Measurements from ENCODE around the gene STAB2. TPM values are rescaled to one million over a fixed set of nuclear protein-coding genes. Genes with fewer than 3 reads are reported as not detected.

Gene STAB2
- total and polyA plus RNA-seq, 2 donors (not counting 1 experiment from before 2014, with no cell fraction given) = not detected

GRCh38 chr12:103762473-103762872 lies 175.4 kb downstream of the STAB2 start:
- no peaks in the 10 kb centered on the region for H3K4me1 ChIP-seq (ENCODE audit: control insufficient read depth in 2 of 2, insufficient read depth in 2 of 2, low read length in 2 of 2)
- no peak for ATAC-seq (ENCODE audit: low read depth)
- Mint-ChIP-seq H3K9me3 (ENCODE audit: insufficient read depth) (no peaks in the 10 kb centered on the region), H3K4me1 (no peaks in the 10 kb centered on the region), H3K27me3 (no peaks in the 10 kb centered on the region), H3K4me3 (no peak overlapping the region), H3K27ac (no peak overlapping the region)
- no peak overlapping the region for H3K27ac ChIP-seq (ENCODE audit: low read length in 2 of 2)
- peaks cover 0 to 6% of the 10 kb centered on the region in 2 experiments for H3K36me3 ChIP-seq (replicated peaks in 1 of 2; ENCODE audit: control extremely low read depth in 1 of 2, control insufficient read depth in 1 of 2, extremely low read depth in 1 of 2, insufficient read depth in 2 of 2, low read length in 1 of 2)
- no peak overlapping the region for H2AFZ ChIP-seq (ENCODE audit: insufficient read depth, low read depth, low read length, poor library complexity, severe bottlenecking)
- no peaks in the 10 kb centered on the region for H3K79me2 ChIP-seq (ENCODE audit: control insufficient read depth, insufficient read depth, low read length)
- no peak overlapping the region for H3K9ac ChIP-seq (ENCODE audit: low read length)
- intact Hi-C loops (cut with micrococcal nuclease) = no loop called here
- no peak overlapping the region for H3K4me3 ChIP-seq (ENCODE audit: control extremely low read depth in 1 of 5, extremely low read depth in 1 of 5, insufficient read depth in 1 of 5, low read depth in 2 of 5, low read length in 4 of 5)
- H3K9me3 ChIP-seq (ENCODE audit: control extremely low read depth in 1 of 3, control insufficient read depth in 2 of 3, insufficient read depth in 1 of 3, low read length in 2 of 3) = no peaks in the 10 kb centered on the region
- no peaks in the 10 kb centered on the region for H4K20me1 ChIP-seq (ENCODE audit: control insufficient read depth, insufficient read depth, low read length, poor library complexity, severe bottlenecking)
- no peaks in the 10 kb centered on the region for H3K27me3 ChIP-seq (replicated peaks in 1 of 4; ENCODE audit: control extremely low read depth in 1 of 4, control insufficient read depth in 3 of 4, insufficient read depth in 4 of 4, low read length in 3 of 4)
- TF ChIP-seq EZH2 (IDR thresholded peaks at IDR 0.05; ENCODE audit: borderline replicate concordance, insufficient read depth, low read depth, low read length, poor library complexity, severe bottlenecking) = no peak
- TF ChIP-seq, protein P1, sequence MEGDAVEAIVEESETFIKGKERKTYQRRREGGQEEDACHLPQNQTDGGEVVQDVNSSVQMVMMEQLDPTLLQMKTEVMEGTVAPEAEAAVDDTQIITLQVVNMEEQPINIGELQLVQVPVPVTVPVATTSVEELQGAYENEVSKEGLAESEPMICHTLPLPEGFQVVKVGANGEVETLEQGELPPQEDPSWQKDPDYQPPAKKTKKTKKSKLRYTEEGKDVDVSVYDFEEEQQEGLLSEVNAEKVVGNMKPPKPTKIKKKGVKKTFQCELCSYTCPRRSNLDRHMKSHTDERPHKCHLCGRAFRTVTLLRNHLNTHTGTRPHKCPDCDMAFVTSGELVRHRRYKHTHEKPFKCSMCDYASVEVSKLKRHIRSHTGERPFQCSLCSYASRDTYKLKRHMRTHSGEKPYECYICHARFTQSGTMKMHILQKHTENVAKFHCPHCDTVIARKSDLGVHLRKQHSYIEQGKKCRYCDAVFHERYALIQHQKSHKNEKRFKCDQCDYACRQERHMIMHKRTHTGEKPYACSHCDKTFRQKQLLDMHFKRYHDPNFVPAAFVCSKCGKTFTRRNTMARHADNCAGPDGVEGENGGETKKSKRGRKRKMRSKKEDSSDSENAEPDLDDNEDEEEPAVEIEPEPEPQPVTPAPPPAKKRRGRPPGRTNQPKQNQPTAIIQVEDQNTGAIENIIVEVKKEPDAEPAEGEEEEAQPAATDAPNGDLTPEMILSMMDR (IDR thresholded peaks at IDR 0.05) = no peak
- H3K4me2 ChIP-seq (replicated peaks; ENCODE audit: low read depth, low read length, poor library complexity, severe bottlenecking) = no peak overlapping the region
- WGBS (ENCODE audit: insufficient coverage) = 99% methylated on average over 5 of the region's 5 CpGs
- CTCF ChIA-PET = no interaction called here
- DNase-seq = no peak
- POLR2A ChIA-PET = no interaction called here

DNA sequence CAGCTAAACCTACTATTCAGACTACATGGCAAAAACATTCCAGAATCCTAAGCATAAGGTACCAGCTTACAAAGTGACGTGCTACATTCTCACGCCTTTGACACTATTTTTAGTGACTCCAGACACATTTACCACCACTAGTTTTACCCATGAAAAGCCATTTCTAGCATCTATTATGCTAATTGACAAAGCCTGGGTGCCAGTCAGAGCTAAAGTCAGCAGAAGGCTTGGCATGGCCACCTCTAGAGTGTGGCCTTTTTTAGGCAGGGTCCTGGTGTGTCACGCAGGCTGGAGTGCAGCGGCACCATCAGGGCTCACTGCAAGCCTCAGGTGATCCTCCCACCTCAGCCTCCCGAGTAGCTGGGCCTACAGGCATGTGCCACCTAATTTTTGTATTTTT lies 178.2 kb downstream of the STAB2 start:
- POLR2A ChIA-PET = no interaction called here
- DNase-seq = no peak
- Histone ChIP-seq H3K9me3 (ENCODE audit: control extremely low read depth in 1 of 3, control insufficient read depth in 2 of 3, insufficient read depth in 1 of 3, low read length in 2 of 3) (no peaks in the 10 kb centered on the region), H3K9ac (ENCODE audit: low read length) (no peak overlapping the region), H3K36me3 (replicated peaks in 1 of 2; ENCODE audit: control extremely low read depth in 1 of 2, control insufficient read depth in 1 of 2, extremely low read depth in 1 of 2, insufficient read depth in 2 of 2, low read length in 1 of 2) (peaks cover 0 to 6% of the 10 kb centered on the region in 2 experiments), H3K27ac (ENCODE audit: low read length in 2 of 2) (no peak overlapping the region), H3K4me1 (ENCODE audit: control insufficient read depth in 2 of 2, insufficient read depth in 2 of 2, low read length in 2 of 2) (no peaks in the 10 kb centered on the region), H2AFZ (ENCODE audit: insufficient read depth, low read depth, low read length, poor library complexity, severe bottlenecking) (no peak overlapping the region), H3K4me2 (replicated peaks; ENCODE audit: low read depth, low read length, poor library complexity, severe bottlenecking) (no peak overlapping the region), H4K20me1 (ENCODE audit: control insufficient read depth, insufficient read depth, low read length, poor library complexity, severe bottlenecking) (no peaks in the 10 kb centered on the region), H3K27me3 (replicated peaks in 1 of 4; ENCODE audit: control extremely low read depth in 1 of 4, control insufficient read depth in 3 of 4, insufficient read depth in 4 of 4, low read length in 3 of 4) (no peaks in the 10 kb centered on the region), H3K4me3 (ENCODE audit: control extremely low read depth in 1 of 5, extremely low read depth in 1 of 5, insufficient read depth in 1 of 5, low read depth in 2 of 5, low read length in 4 of 5) (no peak overlapping the region), H3K79me2 (ENCODE audit: control insufficient read depth, insufficient read depth, low read length) (no peaks in the 10 kb centered on the region)
- intact Hi-C loops (cut with micrococcal nuclease) = no loop called here
- no peak for TF ChIP-seq EZH2 (IDR thresholded peaks at IDR 0.05; ENCODE audit: borderline replicate concordance, insufficient read depth, low read depth, low read length, poor library complexity, severe bottlenecking)
- TF ChIP-seq, protein P1 (IDR thresholded peaks at IDR 0.05) = no peak
- CTCF ChIA-PET = no interaction called here
- Mint-ChIP-seq H3K27ac (no peak overlapping the region), H3K4me3 (no peak overlapping the region), H3K27me3 (no peaks in the 10 kb centered on the region), H3K9me3 (ENCODE audit: insufficient read depth) (no peaks in the 10 kb centered on the region), H3K4me1 (no peaks in the 10 kb centered on the region)
- no peak for ATAC-seq (ENCODE audit: low read depth)
- 98% methylated on average over 5 of the region's 5 CpGs for WGBS (ENCODE audit: insufficient coverage)
